Effector memory CD8-positive, alpha-beta T cell (primary cell): ENCODE data around the gene COL1A2.

Experiments used
- ATAC-seq: fragments of 150-1000 bp; cut with Tn5 transposase; replicated peaks from 2 replicates; pipeline ENCODE4 v1.10.0; 2021; ENCODE audit warnings: mild to moderate bottlenecking, moderate library complexity
- DNase-seq, 3 experiments: peaks; one replicate each; pipeline ENCODE4 v3.0.0; 2021
- H3K27ac Mint-ChIP-seq, 2 donors: one replicate each; pipeline ENCODE4 v1.8.0; 2022; ENCODE audit warnings: mild to moderate bottlenecking in 2 of 2, mixed read lengths in 2 of 2, moderate library complexity in 2 of 2
- H3K27me3 Mint-ChIP-seq, 2 donors: one replicate each; pipeline ENCODE4 v1.8.0; 2022; ENCODE audit warnings: mixed read lengths in 2 of 2
- H3K36me3 Mint-ChIP-seq: one replicate; pipeline ENCODE4 v1.8.0; 2022; ENCODE audit warnings: mild to moderate bottlenecking, moderate library complexity, mixed read lengths; ENCODE audit not compliant: insufficient read depth
- H3K4me1 Mint-ChIP-seq, 2 donors: one replicate each; pipeline ENCODE4 v1.8.0; 2022; ENCODE audit warnings: low read depth in 2 of 2, mixed read lengths in 2 of 2
- H3K4me3 Mint-ChIP-seq, 2 donors: one replicate each; pipeline ENCODE4 v1.8.0; 2022; ENCODE audit warnings: mild to moderate bottlenecking in 2 of 2, mixed read lengths in 2 of 2, moderate library complexity in 2 of 2
- H3K9me3 Mint-ChIP-seq, 2 donors: one replicate each; pipeline ENCODE4 v1.8.0; 2022; ENCODE audit warnings: mixed read lengths in 2 of 2

COL1A2 gene

GRCh38 chr7:94391726-94392392, 2.8 kb upstream of the COL1A2 start:
- H3K9me3 Mint-ChIP-seq = peaks cover 0 to 3% of the 10 kb centered on the region in 2 donors
- H3K27ac Mint-ChIP-seq = no peak overlapping the region
- H3K27me3 Mint-ChIP-seq = peaks cover 41% of the 10 kb centered on the region in 2 donors
- DNase-seq = no peak
- no peak overlapping the region for H3K4me3 Mint-ChIP-seq
- peaks cover 4% of the 10 kb centered on the region for H3K36me3 Mint-ChIP-seq
- peaks cover 6 to 8% of the 10 kb centered on the region in 2 donors for H3K4me1 Mint-ChIP-seq
- ATAC-seq = no peak

DNA sequence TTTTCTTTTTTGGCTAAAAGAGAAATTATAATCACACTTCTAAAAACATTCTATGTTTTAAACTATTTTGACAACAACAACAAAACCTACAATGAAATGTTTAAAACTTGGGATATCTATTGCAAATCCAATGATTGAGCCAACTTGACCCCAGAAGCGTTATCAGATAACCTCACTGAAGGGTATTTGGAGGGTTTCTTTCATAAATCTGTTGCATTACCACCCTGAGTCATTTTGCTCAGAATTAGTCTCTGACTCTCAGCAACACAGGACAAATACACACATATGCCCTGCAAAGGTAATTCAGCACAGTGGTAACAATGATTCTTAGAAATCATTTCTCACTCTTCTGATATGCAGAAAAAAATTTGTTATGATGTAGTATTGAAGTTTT, 2.3 kb upstream of the COL1A2 start:
- Mint-ChIP-seq H3K4me1 (peaks cover 6 to 8% of the 10 kb centered on the region in 2 donors), H3K36me3 (peaks cover 4% of the 10 kb centered on the region), H3K27me3 (peaks cover 43% of the 10 kb centered on the region in 2 donors), H3K27ac (no peak overlapping the region), H3K9me3 (peaks cover 0 to 3% of the 10 kb centered on the region in 2 donors), H3K4me3 (no peak overlapping the region)
- ATAC-seq (no peak), DNase-seq (no peak)

DNA sequence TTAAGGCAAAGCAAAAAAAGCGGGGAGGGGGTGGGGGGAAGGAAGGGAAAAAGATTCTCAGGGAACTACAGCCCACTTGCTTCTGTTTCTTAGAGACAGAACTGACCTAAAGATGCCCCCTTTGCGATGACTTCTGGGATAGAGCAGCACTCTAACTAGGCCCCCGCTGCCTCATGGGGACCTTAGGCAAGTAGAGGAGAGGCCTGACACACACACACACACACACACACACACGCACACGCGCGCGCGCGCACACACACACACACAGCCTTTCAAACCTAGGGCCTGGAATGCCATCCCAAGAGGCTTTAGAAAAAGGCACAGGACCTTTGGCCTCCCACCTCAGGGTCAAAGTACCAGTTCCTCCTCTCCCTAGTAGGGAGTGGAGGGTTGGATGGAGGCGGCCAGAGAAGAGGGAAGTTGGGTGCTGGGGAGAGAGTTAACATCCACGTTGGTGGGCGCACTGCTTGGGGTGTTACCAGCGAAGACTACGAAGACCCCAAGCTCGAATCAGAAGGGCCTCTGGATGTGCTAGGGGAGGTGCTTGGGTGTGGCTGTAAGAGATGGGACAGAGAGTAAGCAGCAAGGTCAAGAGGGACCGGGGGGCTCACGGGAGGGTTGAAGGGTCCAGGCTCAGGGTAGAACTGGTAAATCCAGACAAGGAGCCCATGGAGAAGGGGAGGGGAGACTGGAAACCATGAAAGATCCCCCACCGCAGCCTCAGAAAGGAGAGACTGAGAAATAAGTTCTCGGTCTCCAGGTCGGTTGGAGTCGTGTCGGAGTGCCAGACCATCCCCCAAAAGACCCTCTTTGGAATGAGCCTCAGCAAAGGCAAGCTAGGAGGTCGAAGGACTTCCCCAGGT, 1.2 kb upstream of the COL1A2 start:
- H3K27me3 Mint-ChIP-seq = peaks cover 43% of the 10 kb centered on the region in 2 donors
- peaks cover 6 to 8% of the 10 kb centered on the region in 2 donors for H3K4me1 Mint-ChIP-seq

GRCh38 chr7:94394109-94394436, 622 bp upstream of the COL1A2 start:
- Mint-ChIP-seq H3K4me3 (no peak overlapping the region), H3K9me3 (peaks cover 0 to 3% of the 10 kb centered on the region in 2 donors), H3K27me3 (peaks cover 43 to 47% of the 10 kb centered on the region in 2 donors), H3K4me1 (peaks cover 6 to 8% of the 10 kb centered on the region in 2 donors), H3K36me3 (peaks cover 4% of the 10 kb centered on the region), H3K27ac (no peak overlapping the region)
- DNase-seq (no peak), ATAC-seq (no peak)

More for the DNA sequence above, 1.2 kb upstream of the COL1A2 start:
- ATAC-seq (no peak), DNase-seq (no peak)
- Mint-ChIP-seq H3K36me3 (peaks cover 4% of the 10 kb centered on the region), H3K9me3 (peaks cover 0 to 3% of the 10 kb centered on the region in 2 donors), H3K27ac (no peak overlapping the region), H3K4me3 (peak overlapping the region in 1 of 2 donors; percentile 23)

DNA sequence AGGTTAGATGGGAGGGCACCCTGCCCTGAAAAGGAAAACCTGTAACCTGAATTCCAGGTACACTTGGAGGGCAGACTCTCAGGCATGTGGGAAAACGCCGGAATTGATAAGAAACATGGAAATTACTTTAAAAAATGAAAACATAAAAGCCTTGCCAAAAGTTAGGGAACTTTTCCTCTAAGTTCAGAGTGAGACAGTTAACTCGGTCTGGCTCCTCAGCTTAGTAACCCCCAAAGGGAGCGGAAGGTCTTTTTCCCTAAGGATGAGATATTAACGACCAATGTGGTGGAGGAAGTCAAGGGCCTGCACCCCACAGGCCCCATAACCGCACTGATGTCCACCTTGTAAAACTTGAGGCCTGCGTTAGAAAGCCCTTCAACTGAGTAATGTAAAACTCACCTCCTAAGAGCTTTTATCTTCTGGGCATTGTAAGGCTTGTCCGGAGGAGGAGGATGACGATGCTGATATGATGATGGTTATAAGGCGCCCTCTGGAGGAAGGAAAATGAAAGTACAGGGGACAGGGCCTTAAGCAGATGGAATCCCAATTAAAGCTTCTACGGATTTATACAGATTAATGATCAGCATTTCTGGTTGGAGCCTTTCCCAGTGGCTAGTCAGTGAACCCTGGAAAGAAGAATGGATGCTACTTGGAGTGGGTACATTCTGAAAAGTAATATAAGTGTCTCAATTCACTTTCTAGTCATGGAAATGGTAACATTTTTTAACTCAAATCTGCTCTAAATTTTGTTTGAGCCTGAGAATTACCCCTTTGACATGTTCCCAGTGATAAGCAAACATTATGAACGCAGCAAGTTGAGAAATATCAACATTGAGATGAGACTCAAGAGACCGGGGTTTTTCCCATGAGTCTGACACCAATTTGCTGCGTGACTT, 694 bp downstream of the COL1A2 start:
- H3K36me3 Mint-ChIP-seq = peaks cover 4% of the 10 kb centered on the region
- peaks cover 44 to 49% of the 10 kb centered on the region in 2 donors for H3K27me3 Mint-ChIP-seq
- H3K4me3 Mint-ChIP-seq = peak overlapping the region in 1 of 2 donors; percentile 31
- peaks cover 0 to under 1% of the 10 kb centered on the region in 2 donors for H3K9me3 Mint-ChIP-seq
- ATAC-seq (peak; percentile 41), DNase-seq (no peak)
- peaks cover 6 to 8% of the 10 kb centered on the region in 2 donors for H3K4me1 Mint-ChIP-seq
- H3K27ac Mint-ChIP-seq = no peak overlapping the region

GRCh38 chr7:94396037-94396431, 1.3 kb downstream of the COL1A2 start:
- no peak overlapping the region for H3K27ac Mint-ChIP-seq
- H3K36me3 Mint-ChIP-seq = peaks cover 4% of the 10 kb centered on the region
- H3K4me1 Mint-ChIP-seq = peaks cover 6 to 8% of the 10 kb centered on the region in 2 donors
- peaks cover 41 to 45% of the 10 kb centered on the region in 2 donors for H3K27me3 Mint-ChIP-seq
- DNase-seq (no peak), ATAC-seq (no peak)
- H3K9me3 Mint-ChIP-seq = no peaks in the 10 kb centered on the region
- no peak overlapping the region for H3K4me3 Mint-ChIP-seq

DNA sequence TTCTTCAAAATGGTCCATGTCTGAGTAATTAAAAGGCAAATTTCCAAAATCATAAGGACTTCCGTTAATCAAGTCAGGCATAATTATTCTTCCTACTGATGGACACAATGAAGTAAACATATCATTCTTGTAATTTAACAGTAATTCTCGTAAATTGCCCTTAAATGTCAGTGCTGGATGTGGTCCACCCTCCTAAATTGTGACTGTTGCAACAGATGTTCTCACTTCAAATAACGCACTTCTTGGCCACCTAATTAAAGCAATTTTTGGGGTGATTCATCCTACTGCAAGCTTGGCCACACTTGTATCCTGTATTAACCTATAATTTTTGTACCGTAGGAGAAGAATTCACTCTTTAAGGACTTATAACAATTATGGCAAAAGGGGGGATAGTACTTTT, 1.9 kb downstream of the COL1A2 start:
- Mint-ChIP-seq H3K36me3 (peaks cover 4% of the 10 kb centered on the region), H3K9me3 (no peaks in the 10 kb centered on the region), H3K4me1 (peaks cover 6 to 8% of the 10 kb centered on the region in 2 donors), H3K27me3 (peaks cover 41 to 45% of the 10 kb centered on the region in 2 donors), H3K27ac (no peak overlapping the region), H3K4me3 (no peak overlapping the region)
- no peak for DNase-seq
- ATAC-seq = no peak

DNA sequence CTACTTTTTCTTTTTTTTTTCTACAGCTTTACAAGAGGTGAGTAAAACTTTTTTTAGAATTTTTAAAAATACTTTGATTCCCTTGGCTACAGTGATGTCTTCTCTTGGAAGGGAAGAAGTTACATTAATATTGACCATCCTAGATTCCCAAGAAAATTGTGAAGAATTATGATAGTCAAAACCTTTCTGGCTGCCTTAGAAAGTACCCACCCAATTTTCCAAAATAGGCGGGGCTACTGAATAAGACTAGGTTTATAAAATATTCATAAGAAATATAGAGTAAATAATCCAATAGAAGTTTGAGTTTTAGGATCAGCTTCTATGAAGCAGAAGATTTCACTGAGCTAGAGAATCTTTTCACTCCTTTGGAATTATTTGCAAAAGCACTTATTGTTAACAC, 3.0 kb downstream of the COL1A2 start:
- H3K36me3 Mint-ChIP-seq = peaks cover 4% of the 10 kb centered on the region
- H3K4me1 Mint-ChIP-seq = peaks cover 6 to 8% of the 10 kb centered on the region in 2 donors
- no peak for DNase-seq
- no peak for ATAC-seq
- no peaks in the 10 kb centered on the region for H3K9me3 Mint-ChIP-seq
- no peak overlapping the region for H3K4me3 Mint-ChIP-seq
- H3K27ac Mint-ChIP-seq = no peak overlapping the region
- peaks cover 45 to 50% of the 10 kb centered on the region in 2 donors for H3K27me3 Mint-ChIP-seq

DNA sequence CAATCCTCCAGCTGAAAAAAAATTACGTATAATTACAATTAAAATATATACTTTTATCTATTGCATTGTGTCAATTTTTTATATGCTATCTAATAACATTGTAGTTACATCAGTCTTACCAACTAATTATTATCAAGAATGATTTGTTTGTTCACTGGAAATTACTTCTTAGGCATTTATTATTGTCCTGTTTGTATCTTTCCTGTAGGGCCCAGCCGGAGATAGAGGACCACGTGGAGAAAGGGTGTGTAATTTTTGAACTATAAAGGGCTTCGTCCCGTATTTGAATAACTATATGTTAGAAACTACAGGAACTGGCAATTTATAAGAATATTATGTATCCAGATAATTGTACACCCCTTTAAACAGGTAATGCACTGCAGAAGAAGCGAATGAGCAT, 4.1 kb downstream of the COL1A2 start:
- peaks cover 4% of the 10 kb centered on the region for H3K36me3 Mint-ChIP-seq
- peaks cover 39 to 47% of the 10 kb centered on the region in 2 donors for H3K27me3 Mint-ChIP-seq
- no peak overlapping the region for H3K4me3 Mint-ChIP-seq
- H3K27ac Mint-ChIP-seq = no peak overlapping the region
- H3K4me1 Mint-ChIP-seq = peaks cover 6 to 8% of the 10 kb centered on the region in 2 donors
- DNase-seq (no peak), ATAC-seq (no peak)
- H3K9me3 Mint-ChIP-seq = no peaks in the 10 kb centered on the region

DNA sequence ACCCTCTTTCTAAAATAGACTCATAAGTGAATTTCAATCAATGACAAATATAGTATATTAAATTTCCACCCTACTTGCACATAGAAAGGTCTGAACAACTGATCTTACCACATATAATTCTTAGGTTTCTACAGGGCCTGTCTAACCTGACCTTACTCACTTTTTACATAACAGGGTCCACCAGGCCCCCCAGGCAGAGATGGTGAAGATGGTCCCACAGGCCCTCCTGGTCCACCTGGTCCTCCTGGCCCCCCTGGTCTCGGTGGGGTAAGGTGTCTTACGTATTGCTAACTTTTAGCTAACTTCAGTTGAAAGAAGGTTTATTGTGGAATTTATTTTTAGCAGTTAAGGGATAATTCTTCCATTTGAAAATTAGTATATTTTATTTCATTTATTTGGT, 5.3 kb downstream of the COL1A2 start:
- Mint-ChIP-seq H3K4me3 (no peak overlapping the region), H3K9me3 (no peaks in the 10 kb centered on the region), H3K36me3 (peaks cover 2% of the 10 kb centered on the region), H3K27ac (no peak overlapping the region), H3K4me1 (peaks cover 4 to 5% of the 10 kb centered on the region in 2 donors), H3K27me3 (peaks cover 38 to 44% of the 10 kb centered on the region in 2 donors)
- ATAC-seq = no peak
- DNase-seq = no peak

DNA sequence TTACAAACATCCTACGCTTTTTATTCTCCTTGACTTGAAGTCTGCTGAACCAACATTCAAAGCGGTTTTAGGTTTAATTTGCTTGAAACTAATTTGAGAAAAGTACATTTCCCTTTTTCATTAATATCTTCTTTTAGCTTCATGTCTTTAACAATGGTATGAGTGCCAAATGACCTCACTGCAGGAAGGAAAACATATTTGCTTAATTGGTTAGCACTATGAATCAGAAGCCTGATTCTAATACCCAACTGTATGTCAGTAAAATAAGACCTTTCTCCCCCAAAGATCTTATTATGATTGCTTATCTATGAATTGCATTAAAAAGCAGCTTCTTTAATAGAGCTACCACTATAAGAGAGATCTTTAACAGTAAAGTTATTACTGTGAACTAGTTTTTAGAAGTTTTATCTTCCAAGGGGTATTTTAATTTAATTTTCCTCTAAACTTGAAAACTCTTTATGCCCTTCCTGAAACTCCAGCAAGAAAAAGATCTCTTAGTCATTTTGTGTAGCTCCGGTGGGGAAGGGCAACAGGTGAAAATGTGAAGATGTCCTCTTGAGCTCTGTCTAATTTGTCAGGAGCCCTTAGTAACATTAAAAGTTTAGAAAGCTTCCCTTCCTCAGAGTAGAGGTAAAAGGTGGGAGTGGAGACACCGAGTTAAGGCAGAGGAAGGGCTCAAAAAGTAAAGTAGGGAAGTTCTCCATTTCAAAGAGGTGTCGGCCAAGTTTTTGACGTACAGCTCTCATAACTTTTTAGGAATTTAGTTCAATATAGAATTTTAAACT, 6.1 kb downstream of the COL1A2 start:
- no peak overlapping the region for H3K4me3 Mint-ChIP-seq
- no peaks in the 10 kb centered on the region for H3K9me3 Mint-ChIP-seq
- DNase-seq (no peak), ATAC-seq (no peak)
- H3K27me3 Mint-ChIP-seq = peaks cover 30 to 35% of the 10 kb centered on the region in 2 donors
- H3K4me1 Mint-ChIP-seq = no peaks in the 10 kb centered on the region
- no peaks in the 10 kb centered on the region for H3K36me3 Mint-ChIP-seq
- H3K27ac Mint-ChIP-seq = no peak overlapping the region

DNA sequence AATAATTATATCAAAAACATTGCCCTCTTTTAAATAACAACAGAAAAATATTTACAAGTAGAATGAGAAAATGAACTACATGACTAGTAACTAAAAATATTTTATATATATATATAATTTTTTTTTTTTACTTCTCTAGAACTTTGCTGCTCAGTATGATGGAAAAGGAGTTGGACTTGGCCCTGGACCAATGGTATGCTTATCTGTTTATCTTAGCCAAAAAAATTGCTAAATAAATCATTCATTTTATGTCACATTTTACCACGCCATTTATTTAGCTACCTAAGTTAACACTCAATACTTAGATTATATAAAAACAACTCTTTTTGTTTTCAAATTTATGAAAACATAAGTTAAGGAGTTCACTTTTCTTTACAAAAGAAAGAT, 6.7 kb downstream of the COL1A2 start:
- ATAC-seq (no peak), DNase-seq (no peak)
- H3K9me3 Mint-ChIP-seq = no peaks in the 10 kb centered on the region
- no peaks in the 10 kb centered on the region for H3K36me3 Mint-ChIP-seq
- H3K4me3 Mint-ChIP-seq = no peak overlapping the region
- no peaks in the 10 kb centered on the region for H3K4me1 Mint-ChIP-seq
- no peak overlapping the region for H3K27ac Mint-ChIP-seq
- peaks cover 24 to 30% of the 10 kb centered on the region in 2 donors for H3K27me3 Mint-ChIP-seq
